ENCODE data around the gene MGAT3.

Gene MGAT3

GRCh38 chr22:39457556-39458443 is 988 bp downstream of the MGAT3 start:
- no peak for DNase-seq
- Histone ChIP-seq H3K4me1 (ENCODE audit: low read length) (no peaks in the 10 kb centered on the region), H3K9me2 (replicated peaks; ENCODE audit: insufficient read depth, low read length) (no peaks in the 10 kb centered on the region), H3K9ac (ENCODE audit: low read length) (no peak overlapping the region), H3K4me3 (ENCODE audit: low read length) (no peak overlapping the region), H3F3A (ENCODE audit: insufficient read depth, low read length) (no peaks in the 10 kb centered on the region), H2AFZ (ENCODE audit: low read length) (no peak overlapping the region), H3K27me3 (replicated peaks; ENCODE audit: insufficient read depth, low read length) (no peaks in the 10 kb centered on the region), H3K27ac (ENCODE audit: low read length) (no peak overlapping the region), H3K79me2 (ENCODE audit: low read length) (peaks cover 87% of the 10 kb centered on the region), H3K36me3 (replicated peaks; ENCODE audit: insufficient read depth, low read length) (peaks cover 3% of the 10 kb centered on the region; the same call in 1 of the 2 replicates), H3K4me2 (ENCODE audit: low read depth, low read length) (no peak overlapping the region), H3K9me3 (replicated peaks; ENCODE audit: insufficient read depth, low read length) (no peaks in the 10 kb centered on the region), H4K20me1 (ENCODE audit: insufficient read depth, low read length) (no peaks in the 10 kb centered on the region)
- TF ChIP-seq EZH2phosphoT487 (IDR thresholded peaks at IDR 0.05; ENCODE audit: low read length) (no peak), EZH2 (optimal IDR thresholded peaks at IDR 0.05; ENCODE audit: low read depth, low read length) (no peak), CTCF (IDR thresholded peaks at IDR 0.05; ENCODE audit: low read length) (no peak)

GRCh38 chr22:39458444-39459083 is 1.8 kb downstream of the MGAT3 start:
- H4K20me1 ChIP-seq (ENCODE audit: insufficient read depth, low read length), result no peaks in the 10 kb centered on the region
- H3F3A ChIP-seq (ENCODE audit: insufficient read depth, low read length), result no peaks in the 10 kb centered on the region
- no peaks in the 10 kb centered on the region for H3K9me2 ChIP-seq (replicated peaks; ENCODE audit: insufficient read depth, low read length)
- no peak overlapping the region for H2AFZ ChIP-seq (ENCODE audit: low read length)
- no peak overlapping the region for H3K9ac ChIP-seq (ENCODE audit: low read length)
- H3K79me2 ChIP-seq (ENCODE audit: low read length), result peaks cover 87% of the 10 kb centered on the region
- no peaks in the 10 kb centered on the region; the same call in 1 of the 2 replicates for H3K4me1 ChIP-seq (ENCODE audit: low read length)
- H3K4me3 ChIP-seq (ENCODE audit: low read length), result no peak overlapping the region
- peaks cover 3% of the 10 kb centered on the region; the same call in 1 of the 2 replicates for H3K36me3 ChIP-seq (replicated peaks; ENCODE audit: insufficient read depth, low read length)
- TF ChIP-seq EZH2phosphoT487 (IDR thresholded peaks at IDR 0.05; ENCODE audit: low read length) (no peak), EZH2 (optimal IDR thresholded peaks at IDR 0.05; ENCODE audit: low read depth, low read length) (no peak), CTCF (IDR thresholded peaks at IDR 0.05; ENCODE audit: low read length) (no peak)
- no peak for DNase-seq
- no peak overlapping the region for H3K27ac ChIP-seq (ENCODE audit: low read length)
- H3K9me3 ChIP-seq (replicated peaks; ENCODE audit: insufficient read depth, low read length), result no peaks in the 10 kb centered on the region
- no peaks in the 10 kb centered on the region for H3K27me3 ChIP-seq (replicated peaks; ENCODE audit: insufficient read depth, low read length)
- H3K4me2 ChIP-seq (ENCODE audit: low read depth, low read length), result no peak overlapping the region

GRCh38 chr22:39459681-39460080 is 2.9 kb downstream of the MGAT3 start:
- DNase-seq, result no peak
- Histone ChIP-seq H3K4me3 (ENCODE audit: low read length) (no peak overlapping the region), H3K27me3 (replicated peaks; ENCODE audit: insufficient read depth, low read length) (no peaks in the 10 kb centered on the region), H2AFZ (ENCODE audit: low read length) (no peak overlapping the region), H3K27ac (ENCODE audit: low read length) (no peak overlapping the region), H3K79me2 (ENCODE audit: low read length) (peaks cover 83% of the 10 kb centered on the region), H3K4me1 (ENCODE audit: low read length) (peaks cover 4% of the 10 kb centered on the region), H3K36me3 (replicated peaks; ENCODE audit: insufficient read depth, low read length) (peaks cover 3% of the 10 kb centered on the region; the same call in 1 of the 2 replicates), H3K9me3 (replicated peaks; ENCODE audit: insufficient read depth, low read length) (no peaks in the 10 kb centered on the region), H4K20me1 (ENCODE audit: insufficient read depth, low read length) (no peaks in the 10 kb centered on the region), H3K9me2 (replicated peaks; ENCODE audit: insufficient read depth, low read length) (no peaks in the 10 kb centered on the region), H3K4me2 (ENCODE audit: low read depth, low read length) (no peak overlapping the region), H3K9ac (ENCODE audit: low read length) (no peak overlapping the region), H3F3A (ENCODE audit: insufficient read depth, low read length) (peaks cover 5% of the 10 kb centered on the region; the same call in 1 of the 2 replicates)
- TF ChIP-seq EZH2phosphoT487 (IDR thresholded peaks at IDR 0.05; ENCODE audit: low read length) (no peak), EZH2 (optimal IDR thresholded peaks at IDR 0.05; ENCODE audit: low read depth, low read length) (no peak), CTCF (IDR thresholded peaks at IDR 0.05; ENCODE audit: low read length) (no peak)

All from MM.1S (cell line).